Cerebellar nuclear complex (tissue), 1 donor: ENCODE data around the gene TSPAN11.

Experiments used
- DNase-seq, 2 experiments: peaks; one replicate each; lab custom pipeline; 2025; lab: John Stamatoyannopoulos, UW

The TSPAN11 gene

DNA sequence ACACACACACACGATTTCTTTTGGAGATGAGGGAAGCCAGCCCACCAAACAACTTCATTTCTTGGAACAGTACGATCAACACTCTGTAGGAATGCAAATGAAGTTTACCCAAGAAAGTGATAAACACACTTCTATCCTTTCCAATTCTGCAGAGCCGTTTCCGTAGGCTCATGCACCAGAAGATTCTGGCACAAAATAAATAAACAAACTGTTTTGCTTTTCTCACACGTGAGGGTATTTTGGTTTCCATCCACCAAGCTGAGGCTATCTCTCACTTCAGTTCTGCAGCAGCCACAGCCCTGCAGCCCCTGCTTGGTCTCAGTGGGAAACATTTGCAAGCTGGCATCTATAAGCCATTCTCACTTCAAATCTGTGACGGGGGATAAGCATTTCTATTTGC lies 15.3 kb upstream of the TSPAN11 start:
- no peak for DNase-seq

DNA sequence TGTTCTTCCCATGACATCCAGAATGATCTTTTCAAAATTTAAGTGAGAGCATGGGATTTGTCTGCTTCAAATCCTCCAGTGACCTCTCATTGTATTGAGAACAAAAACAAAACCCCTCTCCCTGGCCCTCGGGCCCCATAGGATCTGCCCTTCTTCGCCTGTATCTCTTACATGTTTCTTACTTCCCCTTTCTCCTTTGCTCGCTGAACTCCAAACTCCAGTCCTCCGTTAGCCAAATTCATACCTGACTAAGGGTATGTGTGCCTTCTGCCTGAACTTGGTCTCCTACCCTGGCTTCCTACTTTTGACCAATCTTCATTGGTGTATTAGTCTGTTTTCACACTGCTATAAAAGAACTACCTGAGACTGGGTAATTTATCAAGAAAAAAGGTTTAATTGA lies 13.2 kb upstream of the TSPAN11 start:
- DNase-seq = no peak

DNA sequence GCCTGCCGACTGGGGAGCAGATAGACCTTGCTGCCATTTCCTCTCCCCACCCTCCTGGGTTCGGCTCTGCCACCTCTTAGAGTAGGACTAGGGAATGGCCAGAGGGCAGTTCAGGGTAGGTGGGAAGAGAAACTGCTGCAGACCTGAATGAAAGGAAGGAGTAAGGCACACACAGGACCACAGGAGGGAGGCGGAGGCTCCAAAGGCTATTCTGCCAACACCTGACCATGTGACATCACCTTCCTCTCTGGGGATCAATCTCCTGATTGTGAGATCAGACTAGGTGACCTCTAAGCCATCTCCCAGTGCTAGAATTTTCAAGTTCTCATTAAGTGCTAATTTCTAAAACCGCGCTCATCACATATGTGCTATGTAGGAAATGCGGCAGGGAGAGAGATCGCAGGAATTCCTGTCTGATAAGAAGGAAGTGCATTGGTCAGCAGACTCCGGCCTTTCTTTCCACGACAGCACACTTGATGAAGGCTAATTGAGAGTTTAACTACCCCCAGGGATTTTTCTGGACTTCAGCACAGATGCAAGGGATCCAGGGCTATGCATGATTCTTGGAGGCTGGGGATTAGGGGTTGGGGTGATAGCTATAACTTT lies 11.5 kb upstream of the TSPAN11 start:
- DNase-seq = no peak

DNA sequence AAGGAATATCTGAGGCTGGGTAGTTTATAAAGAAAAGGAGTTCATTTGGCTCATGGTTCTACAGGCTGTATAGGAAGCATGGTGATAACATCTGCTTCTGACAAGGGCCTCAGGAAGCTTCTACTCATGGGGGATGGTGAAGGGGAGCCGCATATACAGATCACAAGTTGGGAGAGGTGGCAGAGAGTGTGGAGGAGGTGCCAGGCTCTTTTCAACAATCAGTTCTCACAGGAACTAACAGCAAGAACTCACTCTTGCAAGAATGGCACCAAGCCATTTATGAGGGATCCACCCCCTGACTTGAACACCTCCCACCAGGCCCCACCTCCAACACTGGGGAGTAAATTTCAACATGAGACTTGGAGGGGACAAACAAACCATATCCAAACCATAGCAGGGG lies 3.5 kb upstream of the TSPAN11 start:
- no peak for DNase-seq

DNA sequence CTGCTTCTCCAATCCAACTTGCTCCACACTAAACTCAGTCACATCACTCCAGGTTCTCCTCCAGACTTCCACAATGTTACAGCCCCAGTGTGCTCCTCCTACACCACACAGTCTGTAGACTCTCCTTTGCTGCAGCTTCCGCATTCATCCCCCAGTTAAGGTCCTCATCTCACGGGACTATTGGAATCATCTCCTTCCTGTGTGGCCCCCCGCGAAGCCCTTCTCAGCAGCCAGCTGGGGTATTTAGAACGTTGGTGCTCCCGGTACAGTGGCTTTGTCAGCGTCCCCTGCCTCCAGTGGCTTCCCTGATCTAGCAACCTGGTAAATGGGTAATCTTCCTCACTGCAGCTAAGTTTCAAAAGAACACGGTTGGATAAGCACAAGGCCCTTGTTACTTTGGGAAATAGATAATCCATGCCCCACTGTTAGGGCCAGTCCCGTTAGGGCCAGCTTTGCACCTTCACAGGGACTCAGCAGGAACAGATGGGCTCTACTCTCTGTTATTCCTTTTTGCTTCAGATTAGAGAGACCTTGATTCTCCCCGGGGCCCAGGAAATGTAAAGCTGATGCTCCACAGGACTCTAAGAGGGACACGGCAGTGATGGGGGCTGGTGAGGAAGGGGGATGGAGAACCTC lies 823 bp upstream of the TSPAN11 start:
- DNase-seq = no peak

DNA sequence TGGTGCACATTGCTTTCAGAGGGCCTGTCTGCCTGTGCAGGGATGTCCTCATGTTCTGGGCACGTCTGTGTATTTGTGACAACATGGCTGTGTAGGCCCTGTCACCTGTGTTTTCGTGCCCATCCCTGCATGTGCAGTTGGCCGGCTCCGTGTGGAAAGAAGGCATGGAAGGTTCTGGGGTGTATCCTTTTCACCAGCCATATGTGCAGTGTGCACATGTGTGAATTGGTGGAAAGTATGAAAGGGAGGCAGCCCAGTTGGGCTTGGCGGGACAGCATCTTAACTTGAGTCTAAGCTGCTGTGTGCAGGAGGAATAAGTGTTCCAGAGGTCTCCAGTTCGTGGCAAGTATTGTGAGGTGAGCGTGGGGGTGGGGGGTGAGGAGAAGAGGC lies 669 bp downstream of the TSPAN11 start:
- DNase-seq = no peak

DNA sequence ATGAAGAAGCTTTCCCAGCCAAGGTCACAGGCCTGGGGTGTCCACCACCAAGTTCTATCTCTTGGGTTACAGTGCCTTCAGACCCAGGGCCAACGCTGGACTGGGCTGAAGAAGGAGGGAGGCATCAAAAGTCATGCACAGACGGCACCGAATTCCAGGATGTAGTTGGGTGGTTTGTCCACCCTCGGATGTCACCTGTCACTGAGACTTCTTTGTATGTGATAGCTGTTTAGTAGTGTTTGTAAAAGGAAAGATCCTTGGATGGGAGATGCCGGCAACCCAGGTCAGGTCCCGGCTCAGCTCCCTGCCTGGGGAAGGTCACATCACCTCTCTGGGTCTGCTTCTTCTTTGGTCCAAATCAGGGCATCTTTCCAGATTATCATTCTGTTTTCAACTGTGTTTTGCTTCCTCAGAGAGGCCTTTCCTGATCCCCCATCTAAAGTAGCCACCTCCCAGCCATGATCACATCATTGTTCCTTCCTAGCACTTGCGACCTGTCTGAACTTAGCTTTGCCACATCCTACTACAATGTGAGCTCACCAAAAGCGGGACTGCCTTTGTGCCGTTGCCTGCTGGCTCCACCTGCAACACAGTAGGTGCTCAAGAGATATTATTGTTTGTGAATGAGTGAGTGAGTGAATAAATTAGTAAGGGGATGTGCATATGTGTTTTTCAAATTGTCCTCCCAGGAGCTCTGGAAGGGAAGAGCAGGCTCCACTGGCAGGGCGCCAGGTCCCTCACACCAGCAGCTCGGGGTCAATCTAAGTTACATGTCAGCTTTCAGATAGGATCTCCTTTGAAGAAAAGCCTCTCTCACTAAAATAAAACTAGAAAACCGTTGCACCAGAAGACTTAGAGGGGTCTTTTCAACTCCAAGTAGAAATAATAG lies 2.1 kb downstream of the TSPAN11 start:
- no peak for DNase-seq

DNA sequence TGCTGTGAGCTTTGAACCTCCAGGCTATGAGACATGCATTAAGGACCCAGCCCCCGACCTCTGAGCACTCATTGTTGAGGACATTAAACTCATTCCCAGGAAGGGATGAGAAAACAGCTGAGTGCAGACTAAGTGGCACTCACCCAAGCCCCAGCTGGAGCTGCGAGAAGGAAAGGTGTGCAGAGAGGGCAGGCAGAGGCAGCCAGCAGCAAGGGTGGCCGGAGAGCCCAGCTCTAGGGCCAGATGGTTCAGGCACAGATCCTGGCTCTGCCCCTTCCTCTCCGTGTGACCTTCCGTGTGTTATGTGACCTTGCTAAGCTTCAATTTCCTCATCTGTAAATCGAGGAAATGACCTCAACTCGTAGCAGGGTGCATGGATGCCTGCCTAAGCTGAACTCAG lies 3.7 kb downstream of the TSPAN11 start:
- DNase-seq = no peak

DNA sequence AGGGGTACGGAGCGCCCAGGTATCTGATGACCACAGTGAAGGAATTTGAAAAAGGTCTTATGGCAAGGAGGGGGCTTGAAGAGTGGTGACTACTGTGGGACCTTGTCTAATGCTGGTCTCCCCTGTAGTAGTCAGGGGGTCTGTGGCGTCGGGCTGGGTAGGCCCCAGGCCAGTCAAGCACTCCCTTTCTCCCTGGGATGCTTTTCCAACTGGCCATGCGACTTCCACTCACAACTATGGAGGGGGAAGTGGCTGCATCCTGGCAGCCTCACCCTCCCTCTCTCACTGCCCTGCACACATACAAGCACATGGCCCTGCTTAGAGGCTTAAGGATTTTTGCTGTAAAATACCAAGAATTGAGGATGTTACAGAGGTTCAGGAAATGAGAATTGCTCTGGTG lies 4.1 kb downstream of the TSPAN11 start:
- no peak for DNase-seq

DNA sequence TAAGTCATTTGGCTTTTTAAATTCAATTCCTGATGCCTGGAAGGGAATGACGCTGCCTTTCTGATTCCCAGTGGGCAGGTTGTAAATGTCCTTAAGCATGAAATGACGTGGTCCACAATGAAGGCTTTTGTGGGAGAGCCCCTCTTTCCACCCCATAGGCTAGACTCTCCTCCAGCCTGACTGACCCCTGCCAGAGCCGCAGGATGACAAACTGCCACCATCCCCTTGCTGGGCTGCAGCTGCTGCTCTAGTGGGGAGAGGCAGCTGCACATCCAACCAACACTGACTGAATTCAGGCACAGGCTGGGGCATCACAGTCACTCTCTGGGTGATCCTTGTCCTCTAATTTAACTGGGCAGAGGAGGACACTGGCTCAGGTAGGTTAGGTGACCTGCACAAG lies 6.3 kb downstream of the TSPAN11 start:
- DNase-seq = no peak

DNA sequence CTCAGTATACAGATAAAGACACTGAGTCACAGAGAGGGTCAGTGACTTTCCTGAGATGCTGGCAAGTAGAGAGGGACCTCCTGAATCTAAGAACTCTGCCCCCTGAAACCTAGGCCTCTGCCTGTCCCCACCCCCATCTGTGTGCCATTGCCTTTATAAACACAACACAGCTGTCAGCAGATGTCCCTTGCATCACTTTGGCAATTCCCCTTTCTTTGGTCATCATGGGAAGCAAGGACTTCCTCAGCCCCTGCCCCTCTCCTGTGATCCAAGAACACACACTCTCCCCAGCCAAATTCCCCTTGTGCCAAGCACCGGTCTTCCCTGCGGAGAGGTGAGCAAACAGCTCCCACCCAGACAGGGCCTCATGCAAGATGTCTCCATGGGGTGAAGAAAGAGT lies 8.3 kb downstream of the TSPAN11 start:
- DNase-seq = no peak

DNA sequence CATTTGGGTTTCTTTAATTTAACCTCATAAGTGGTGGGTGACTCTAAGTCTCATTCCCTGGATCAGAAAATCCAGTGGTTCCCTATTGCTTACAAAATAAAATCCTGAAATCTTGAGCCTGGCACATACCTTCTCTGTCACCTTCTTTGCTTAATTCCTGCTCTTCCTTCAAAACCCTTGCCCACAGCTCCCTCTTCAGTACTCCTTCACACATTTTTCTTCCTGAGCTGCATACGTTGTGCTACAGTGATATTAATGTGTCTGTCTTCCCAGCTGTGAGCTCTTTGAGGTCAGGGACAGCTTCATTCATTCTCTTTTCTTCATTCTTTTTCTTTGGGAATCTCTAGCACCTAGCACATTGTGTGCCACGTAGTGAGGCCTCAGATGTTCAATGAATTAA lies 9.5 kb downstream of the TSPAN11 start:
- no peak for DNase-seq

DNA sequence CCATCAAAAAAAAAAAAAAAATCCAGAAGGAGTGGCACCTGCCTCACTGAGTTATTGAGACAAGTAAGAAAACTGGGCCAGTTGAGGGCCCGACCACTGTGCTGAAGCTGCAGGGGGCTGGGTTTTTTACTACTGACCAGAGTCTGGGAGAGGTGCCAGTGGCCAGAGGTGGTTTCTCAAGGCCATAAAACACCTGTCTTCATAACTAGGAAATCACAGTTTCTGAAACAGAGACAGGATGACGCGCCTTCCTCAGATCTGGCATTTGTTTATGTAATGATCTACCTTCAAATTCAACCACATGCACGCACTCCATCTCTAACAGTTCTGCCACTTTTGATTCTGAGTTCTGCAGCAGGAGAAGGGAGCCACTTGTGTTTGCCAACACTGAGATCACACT lies 12.7 kb downstream of the TSPAN11 start:
- DNase-seq = no peak

DNA sequence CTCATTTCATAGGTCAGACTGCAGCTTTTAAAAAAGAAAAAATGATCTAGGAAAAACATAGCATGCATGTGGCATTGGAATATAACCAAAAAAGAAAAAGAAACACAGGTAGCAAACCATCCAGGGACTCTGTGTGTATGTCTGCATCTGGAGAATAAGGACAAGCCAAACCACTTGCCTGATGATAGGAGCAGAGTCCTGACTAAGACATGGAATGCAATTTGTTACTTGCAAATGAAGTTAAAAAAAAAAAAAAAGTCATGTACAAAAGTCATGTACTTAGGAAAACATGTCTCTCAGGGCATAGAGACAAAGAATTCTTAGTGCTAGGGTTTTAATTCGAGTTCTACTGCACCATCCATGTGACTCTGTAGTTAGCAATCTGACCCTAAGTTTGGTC lies 15.9 kb downstream of the TSPAN11 start:
- DNase-seq = no peak

DNA sequence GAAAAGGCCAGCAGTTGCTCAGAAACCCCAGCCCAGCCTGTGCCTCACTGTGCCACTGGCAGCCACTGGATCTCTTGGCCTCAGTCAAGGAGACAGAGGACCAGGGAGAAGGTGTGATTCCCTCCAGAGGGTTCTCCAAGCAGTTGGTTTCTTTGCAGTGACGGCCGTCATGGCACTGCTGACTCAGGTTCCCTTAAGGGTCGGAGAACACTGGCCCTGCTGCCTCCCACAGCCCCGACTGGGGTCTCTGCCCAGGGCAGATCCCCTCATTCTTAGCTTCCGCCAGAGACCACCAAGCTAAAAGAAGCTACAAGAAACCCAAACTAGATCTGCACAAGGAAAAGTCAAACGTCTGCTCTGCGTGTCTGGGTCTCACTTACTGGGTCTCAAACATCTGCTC lies 16.4 kb downstream of the TSPAN11 start:
- DNase-seq = no peak

DNA sequence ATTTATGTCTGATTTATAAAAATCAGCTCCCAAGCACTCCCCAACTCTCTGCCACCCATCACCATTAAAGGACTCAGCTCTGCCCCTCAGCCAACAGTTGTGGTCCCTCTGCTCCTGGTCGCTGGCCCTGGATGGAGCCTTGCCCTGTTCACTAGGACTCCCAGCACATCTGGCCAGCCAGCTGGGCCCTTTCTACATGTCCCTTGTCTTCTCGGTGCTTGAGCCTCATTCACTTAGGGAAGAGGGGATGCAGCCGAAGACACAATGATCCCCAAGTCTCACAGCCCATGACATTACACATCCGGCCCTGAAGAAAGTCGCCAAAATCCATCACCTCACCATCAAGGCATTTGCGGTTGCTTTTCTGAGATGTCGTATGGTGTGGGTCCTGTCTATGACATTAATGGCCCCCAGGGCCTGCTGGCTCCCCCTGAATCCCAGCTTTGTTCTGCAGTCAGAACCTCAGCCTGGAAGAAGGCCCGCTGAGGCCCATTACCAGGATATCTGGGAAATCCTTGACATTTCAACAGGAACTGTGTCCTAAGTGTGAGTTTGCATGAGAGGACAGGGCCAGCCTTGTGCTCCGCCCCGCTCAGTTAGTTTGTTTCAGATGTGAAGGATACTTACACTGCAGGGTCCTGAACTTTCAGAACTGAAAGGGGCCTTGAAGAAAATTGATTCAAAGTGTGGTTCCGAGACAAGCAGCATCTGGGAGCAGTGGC lies 19.1 kb downstream of the TSPAN11 start:
- no peak for DNase-seq

DNA sequence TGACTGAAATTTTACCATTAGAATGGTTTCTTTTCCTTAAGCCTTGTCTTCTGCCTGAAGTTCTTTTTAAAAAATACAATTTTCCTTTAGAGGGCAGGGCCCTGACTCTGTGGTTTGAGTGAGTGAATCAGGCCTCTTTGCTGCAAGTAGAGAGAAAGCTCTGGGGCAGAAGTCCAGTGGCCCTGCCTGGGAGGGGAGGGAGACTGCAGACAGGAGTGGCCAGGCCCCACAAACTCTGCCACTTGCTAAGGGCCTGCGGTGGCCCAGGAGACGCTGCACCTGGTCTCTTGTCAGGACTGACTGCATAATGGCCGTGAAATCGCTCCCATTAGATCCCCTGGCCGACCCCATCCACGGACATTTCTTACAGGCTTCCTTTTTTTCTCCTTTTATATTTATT lies 25.5 kb downstream of the TSPAN11 start:
- no peak for DNase-seq

DNA sequence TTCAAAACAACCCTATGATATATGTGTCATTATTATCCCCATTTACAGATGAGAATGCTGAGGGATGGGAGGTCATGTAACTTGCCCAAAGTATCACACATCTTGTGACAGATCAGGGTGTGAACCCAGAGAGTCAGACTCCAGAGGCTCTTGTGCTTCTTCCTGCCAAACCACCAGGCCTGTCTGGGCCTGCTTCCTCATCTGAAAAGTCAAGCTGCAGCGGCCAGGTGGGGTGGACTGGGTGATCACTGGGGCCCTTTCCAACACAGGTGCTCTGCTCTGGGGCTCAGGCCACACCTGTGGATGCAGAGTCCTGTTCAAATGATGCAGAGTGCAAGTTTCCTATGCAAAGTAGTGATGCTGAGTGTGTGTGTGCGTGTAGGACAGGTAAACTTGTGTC lies 26.7 kb downstream of the TSPAN11 start:
- DNase-seq = no peak

DNA sequence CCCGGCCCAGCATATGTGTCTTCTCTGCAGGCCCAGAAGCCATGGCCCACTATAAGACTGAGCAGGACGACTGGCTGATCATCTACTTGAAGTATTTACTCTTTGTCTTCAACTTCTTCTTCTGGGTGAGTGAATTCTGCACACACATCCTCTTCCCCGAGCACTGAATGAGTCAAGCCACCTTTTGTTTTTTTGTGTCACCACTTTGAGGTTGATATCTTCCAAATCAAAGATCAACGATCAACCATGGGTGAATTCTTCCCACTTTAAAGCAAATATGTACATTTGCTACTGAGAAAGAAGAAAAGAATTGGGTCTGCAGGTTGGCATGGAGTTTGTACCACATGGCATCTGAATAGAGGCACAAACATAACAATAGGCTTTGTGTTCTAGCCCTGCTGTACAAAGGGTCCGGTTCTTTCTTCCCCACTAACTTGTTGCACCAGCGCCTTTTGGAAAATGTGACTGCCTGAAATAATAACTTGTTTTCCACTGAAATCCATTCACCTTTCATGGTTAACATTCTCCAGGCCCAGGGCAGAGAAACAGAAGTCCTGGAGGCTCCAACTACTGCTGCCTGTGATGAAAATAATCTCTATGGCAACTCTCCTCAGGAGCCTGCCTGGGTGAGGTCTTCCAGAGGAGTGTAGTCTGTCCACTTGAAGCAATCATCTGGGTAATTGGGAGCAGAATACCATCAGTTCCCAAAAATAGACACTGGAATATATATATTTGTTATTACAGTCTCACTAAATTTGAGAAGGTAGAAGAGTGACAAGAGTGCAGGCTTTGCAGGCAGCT lies 27.6 kb downstream of the TSPAN11 start:
- no peak for DNase-seq

DNA sequence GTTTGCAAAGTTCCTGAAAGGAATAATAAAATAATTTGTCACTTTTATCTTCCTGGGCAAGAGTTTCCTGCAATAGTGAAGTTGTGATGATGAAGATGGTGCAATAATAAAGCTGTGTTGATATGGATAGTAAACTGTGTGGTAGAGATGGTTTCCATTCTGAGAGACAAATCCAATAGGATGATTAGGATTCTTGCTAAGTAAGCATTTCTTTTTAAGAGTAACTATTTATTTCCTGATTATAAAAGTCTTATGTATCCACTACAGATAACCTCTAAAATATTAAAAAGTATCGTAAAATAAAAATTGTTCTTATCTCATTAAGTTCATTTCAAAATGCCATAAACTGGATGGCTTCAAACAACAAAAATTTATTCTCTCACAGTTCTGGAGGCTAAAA lies 28.7 kb downstream of the TSPAN11 start:
- DNase-seq = no peak

DNA sequence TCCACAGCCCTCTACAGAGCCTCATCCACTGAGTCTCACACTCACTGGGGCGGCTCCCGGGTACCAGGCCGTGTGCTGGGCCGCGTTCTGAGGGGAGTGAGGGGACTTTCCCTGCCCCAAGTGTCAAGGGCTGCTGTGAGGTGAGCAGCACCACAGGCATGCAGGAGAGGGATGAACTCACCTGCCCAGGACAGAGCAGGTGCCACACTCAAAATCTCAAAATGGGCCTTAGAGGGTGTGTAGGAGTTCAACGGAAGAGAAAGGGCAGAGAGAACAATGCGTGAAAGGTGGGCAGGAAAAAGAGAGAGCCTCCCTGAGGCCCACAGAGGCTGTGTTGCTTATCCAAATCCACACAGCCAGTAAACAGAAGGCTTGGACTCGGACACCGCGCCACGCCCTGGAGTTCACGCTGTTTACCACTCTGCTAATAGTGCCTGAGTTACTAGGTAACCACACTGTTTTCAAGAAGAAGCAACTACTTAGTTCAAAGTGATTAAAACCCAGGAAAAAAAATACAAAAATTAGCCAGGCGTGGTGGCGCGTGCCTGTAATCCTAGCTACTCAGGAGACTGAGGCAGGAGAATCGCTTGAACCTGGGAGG lies 32.7 kb downstream of the TSPAN11 start:
- DNase-seq = no peak
